Suprapubic skin (tissue), 3 donors: Measurements from ENCODE around the gene TTF2.

Source experiments
- POLR2A ChIP-seq, 2 donors: fragments of 450-650 bp; IDR thresholded peaks; one replicate each; pipeline ENCODE4 v1.6.1; 2017; ENCODE audit warnings: antibody characterized with exemption in 2 of 2, mild to moderate bottlenecking in 2 of 2, moderate library complexity in 2 of 2
- TF ChIP-seq, protein P1 (sequence below), 2 donors: fragments of 200-600 bp in 1 of 2; fragments of 450-650 bp in 1 of 2; sonication (generic) in 1 of 2; IDR thresholded peaks; one replicate each; pipeline ENCODE4 v1.5.1; 2016 to 2019; ENCODE audit warnings: antibody characterized with exemption in 2 of 2, mild to moderate bottlenecking in 1 of 2, moderate library complexity in 1 of 2

DNA sequence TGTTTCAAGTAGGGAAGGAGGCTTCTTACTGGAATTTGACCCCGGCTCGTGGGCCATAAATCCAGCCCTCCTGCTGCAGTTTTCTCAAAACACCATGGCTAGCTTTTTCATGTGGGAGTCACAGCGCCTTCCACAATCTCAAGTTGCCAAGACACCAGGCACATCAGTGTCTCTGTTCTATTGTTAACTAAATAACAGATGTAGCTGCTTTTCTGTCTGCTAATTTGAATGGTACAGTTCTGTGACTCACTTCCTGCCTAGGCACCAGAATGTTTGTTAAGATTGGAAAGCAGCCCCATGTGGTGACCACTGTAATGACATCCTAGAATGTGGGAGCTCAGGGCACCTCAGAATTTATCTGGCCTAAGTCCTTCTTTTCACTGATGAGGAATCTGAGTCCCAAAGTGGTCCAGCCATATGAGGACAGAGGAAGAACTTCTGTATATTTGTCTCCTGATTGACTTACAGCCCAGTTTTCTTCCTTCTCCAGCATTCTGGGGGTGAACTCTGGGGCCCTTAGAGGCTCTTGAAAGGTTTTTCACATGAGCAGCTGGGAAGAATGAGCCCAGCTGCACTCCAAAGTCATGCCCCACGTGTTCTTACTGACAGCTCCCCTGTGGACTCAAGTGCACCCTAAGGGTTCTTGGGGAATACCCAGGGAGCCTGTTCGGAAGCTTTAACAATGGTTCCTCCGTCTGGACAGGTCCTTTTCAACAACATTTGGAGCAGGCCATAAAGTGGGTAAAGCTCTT lies 33.9 kb downstream of the TTF2 start:
- TF ChIP-seq, protein P1, sequence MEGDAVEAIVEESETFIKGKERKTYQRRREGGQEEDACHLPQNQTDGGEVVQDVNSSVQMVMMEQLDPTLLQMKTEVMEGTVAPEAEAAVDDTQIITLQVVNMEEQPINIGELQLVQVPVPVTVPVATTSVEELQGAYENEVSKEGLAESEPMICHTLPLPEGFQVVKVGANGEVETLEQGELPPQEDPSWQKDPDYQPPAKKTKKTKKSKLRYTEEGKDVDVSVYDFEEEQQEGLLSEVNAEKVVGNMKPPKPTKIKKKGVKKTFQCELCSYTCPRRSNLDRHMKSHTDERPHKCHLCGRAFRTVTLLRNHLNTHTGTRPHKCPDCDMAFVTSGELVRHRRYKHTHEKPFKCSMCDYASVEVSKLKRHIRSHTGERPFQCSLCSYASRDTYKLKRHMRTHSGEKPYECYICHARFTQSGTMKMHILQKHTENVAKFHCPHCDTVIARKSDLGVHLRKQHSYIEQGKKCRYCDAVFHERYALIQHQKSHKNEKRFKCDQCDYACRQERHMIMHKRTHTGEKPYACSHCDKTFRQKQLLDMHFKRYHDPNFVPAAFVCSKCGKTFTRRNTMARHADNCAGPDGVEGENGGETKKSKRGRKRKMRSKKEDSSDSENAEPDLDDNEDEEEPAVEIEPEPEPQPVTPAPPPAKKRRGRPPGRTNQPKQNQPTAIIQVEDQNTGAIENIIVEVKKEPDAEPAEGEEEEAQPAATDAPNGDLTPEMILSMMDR (IDR thresholded peaks at IDR 0.05) = peak; percentile 11 to 17
- no peak for TF ChIP-seq POLR2A (IDR thresholded peaks at IDR 0.05)
